Measurements from ENCODE around the gene MYO7A.

DNA sequence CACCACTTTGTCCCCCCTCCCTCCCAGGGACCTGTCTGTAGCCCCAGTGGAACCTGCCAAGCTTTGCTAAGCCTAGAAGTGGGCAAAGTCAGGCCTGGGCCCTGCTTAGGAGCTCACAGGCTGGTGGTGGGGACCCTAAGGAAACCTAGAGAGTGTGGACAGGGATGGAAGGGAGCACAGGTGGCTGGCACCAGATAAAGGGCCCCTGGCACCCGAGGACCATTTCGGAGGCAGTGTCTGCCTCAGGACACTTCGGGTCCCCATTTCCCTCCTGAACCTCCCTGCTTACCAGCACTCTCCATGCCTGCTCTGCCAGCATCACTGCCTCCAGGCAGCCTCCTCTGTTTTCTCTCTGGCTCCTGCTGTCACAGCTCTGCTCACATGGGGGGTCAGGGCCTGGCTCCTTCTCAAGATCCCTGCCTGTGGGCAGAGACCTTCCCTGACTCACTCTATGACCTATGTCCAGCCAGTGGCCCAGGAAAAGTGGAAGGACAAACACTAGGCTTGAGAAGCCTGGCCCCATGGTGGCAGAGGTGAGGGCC, 39.0 kb upstream of the MYO7A start:
- TF ChIP-seq POLR2A (IDR thresholded peaks at IDR 0.05) (no peak), POLR2AphosphoS5 (IDR thresholded peaks at IDR 0.05) (no peak)
- TF ChIP-seq, protein P1, sequence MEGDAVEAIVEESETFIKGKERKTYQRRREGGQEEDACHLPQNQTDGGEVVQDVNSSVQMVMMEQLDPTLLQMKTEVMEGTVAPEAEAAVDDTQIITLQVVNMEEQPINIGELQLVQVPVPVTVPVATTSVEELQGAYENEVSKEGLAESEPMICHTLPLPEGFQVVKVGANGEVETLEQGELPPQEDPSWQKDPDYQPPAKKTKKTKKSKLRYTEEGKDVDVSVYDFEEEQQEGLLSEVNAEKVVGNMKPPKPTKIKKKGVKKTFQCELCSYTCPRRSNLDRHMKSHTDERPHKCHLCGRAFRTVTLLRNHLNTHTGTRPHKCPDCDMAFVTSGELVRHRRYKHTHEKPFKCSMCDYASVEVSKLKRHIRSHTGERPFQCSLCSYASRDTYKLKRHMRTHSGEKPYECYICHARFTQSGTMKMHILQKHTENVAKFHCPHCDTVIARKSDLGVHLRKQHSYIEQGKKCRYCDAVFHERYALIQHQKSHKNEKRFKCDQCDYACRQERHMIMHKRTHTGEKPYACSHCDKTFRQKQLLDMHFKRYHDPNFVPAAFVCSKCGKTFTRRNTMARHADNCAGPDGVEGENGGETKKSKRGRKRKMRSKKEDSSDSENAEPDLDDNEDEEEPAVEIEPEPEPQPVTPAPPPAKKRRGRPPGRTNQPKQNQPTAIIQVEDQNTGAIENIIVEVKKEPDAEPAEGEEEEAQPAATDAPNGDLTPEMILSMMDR (IDR thresholded peaks at IDR 0.05) = no peak
